ENCODE results near the gene TTC8.
"Not testable (repeated sequence)": the region's sequence is repeated elsewhere in the genome, so short reads cannot be mapped to it uniquely, and the experiment has no call there.

Gene TTC8

GRCh38 chr14:88804477-88804876 is 20.0 kb upstream of the TTC8 start:
- Mint-ChIP-seq H3K9me3 (peaks cover 3% of the 10 kb centered on the region), H3K4me3 (no peak overlapping the region), H3K4me1 (no peaks in the 10 kb centered on the region), H3K36me3 (no peaks in the 10 kb centered on the region), H3K27ac (no peak overlapping the region)
- DNase-seq (ENCODE audit: low spot score in 2 of 2), result no peak
- ATAC-seq, result no peak

GRCh38 chr14:88808359-88808758 is 16.1 kb upstream of the TTC8 start:
- H3K36me3 Mint-ChIP-seq, result no peaks in the 10 kb centered on the region
- H3K27ac Mint-ChIP-seq, result no peak overlapping the region
- H3K4me1 Mint-ChIP-seq, result no peaks in the 10 kb centered on the region

GRCh38 chr14:88815980-88816379 is 8.5 kb upstream of the TTC8 start:
- Mint-ChIP-seq H3K27ac (no peak overlapping the region), H3K36me3 (no peaks in the 10 kb centered on the region), H3K9me3 (no peaks in the 10 kb centered on the region), H3K4me1 (no peaks in the 10 kb centered on the region), H3K4me3 (no peak overlapping the region)
- ATAC-seq (no peak), DNase-seq (ENCODE audit: low spot score in 2 of 2) (no peak)

More at GRCh38 chr14:88808359-88808758, 16.1 kb upstream of the TTC8 start:
- DNase-seq (ENCODE audit: low spot score in 2 of 2), result no peak
- no peak overlapping the region for H3K4me3 Mint-ChIP-seq
- peaks cover 3% of the 10 kb centered on the region for H3K9me3 Mint-ChIP-seq
- ATAC-seq, result no peak

GRCh38 chr14:88818018-88818417 is 6.4 kb upstream of the TTC8 start:
- Mint-ChIP-seq H3K36me3 (no peaks in the 10 kb centered on the region), H3K27ac (no peak overlapping the region), H3K4me1 (no peaks in the 10 kb centered on the region), H3K4me3 (no peak overlapping the region), H3K9me3 (no peaks in the 10 kb centered on the region)
- ATAC-seq (no peak), DNase-seq (ENCODE audit: low spot score in 2 of 2) (no peak)

GRCh38 chr14:88819674-88820073 is 4.8 kb upstream of the TTC8 start:
- H3K4me1 Mint-ChIP-seq; H3K27ac Mint-ChIP-seq; H3K36me3 Mint-ChIP-seq; DNase-seq (ENCODE audit: low spot score in 2 of 2); ATAC-seq; H3K4me3 Mint-ChIP-seq; H3K9me3 Mint-ChIP-seq: not testable (repeated sequence)

- no peaks in the 10 kb centered on the region for H3K9me3 Mint-ChIP-seq
- H3K27ac Mint-ChIP-seq, result no peak overlapping the region
- peaks cover 7% of the 10 kb centered on the region for H3K4me1 Mint-ChIP-seq
- no peak for ATAC-seq
- H3K36me3 Mint-ChIP-seq, result no peaks in the 10 kb centered on the region
- no peak for DNase-seq (ENCODE audit: low spot score in 2 of 2)
- H3K4me3 Mint-ChIP-seq, result no peak overlapping the region
These were observed 3.1 kb upstream of the TTC8 start for GRCh38 chr14:88821378-88821777.

GRCh38 chr14:88821888-88822287 is 2.6 kb upstream of the TTC8 start:
- DNase-seq (ENCODE audit: low spot score in 2 of 2), result no peak
- H3K27ac Mint-ChIP-seq, result no peak overlapping the region
- no peak for ATAC-seq
- no peak overlapping the region for H3K4me3 Mint-ChIP-seq
- H3K4me1 Mint-ChIP-seq, result peaks cover 7% of the 10 kb centered on the region
- H3K36me3 Mint-ChIP-seq, result no peaks in the 10 kb centered on the region
- no peaks in the 10 kb centered on the region for H3K9me3 Mint-ChIP-seq

- no peaks in the 10 kb centered on the region for H3K36me3 Mint-ChIP-seq
- H3K27ac Mint-ChIP-seq, result peak overlapping the region; percentile 98
- H3K4me1 Mint-ChIP-seq, result peaks cover 7% of the 10 kb centered on the region
- DNase-seq (ENCODE audit: low spot score in 2 of 2) (no peak), ATAC-seq (no peak)
- H3K4me3 Mint-ChIP-seq, result peak overlapping the region; percentile 79
- no peaks in the 10 kb centered on the region for H3K9me3 Mint-ChIP-seq
These were observed 510 bp upstream of the TTC8 start for GRCh38 chr14:88823968-88824313.

- H3K9me3 Mint-ChIP-seq, result no peaks in the 10 kb centered on the region
- ATAC-seq (no peak), DNase-seq (ENCODE audit: low spot score in 2 of 2) (no peak)
- H3K4me1 Mint-ChIP-seq, result peaks cover 7% of the 10 kb centered on the region
- no peaks in the 10 kb centered on the region for H3K36me3 Mint-ChIP-seq
- peak overlapping the region; percentile 79 for H3K4me3 Mint-ChIP-seq
- peak overlapping the region; percentile 98 for H3K27ac Mint-ChIP-seq
These were observed 617 bp downstream of the TTC8 start for GRCh38 chr14:88825078-88825458.

- Mint-ChIP-seq H3K36me3 (no peaks in the 10 kb centered on the region), H3K9me3 (no peaks in the 10 kb centered on the region), H3K4me1 (peaks cover 7% of the 10 kb centered on the region), H3K27ac (no peak overlapping the region), H3K4me3 (peak overlapping the region; percentile 79)
- DNase-seq (ENCODE audit: low spot score in 2 of 2) (no peak), ATAC-seq (no peak)
These were observed 1.1 kb downstream of the TTC8 start for GRCh38 chr14:88825503-88825902.

- H3K4me1 Mint-ChIP-seq, result peaks cover 7% of the 10 kb centered on the region
- H3K9me3 Mint-ChIP-seq, result no peaks in the 10 kb centered on the region
- no peak for ATAC-seq
- no peak for DNase-seq (ENCODE audit: low spot score in 2 of 2)
- H3K36me3 Mint-ChIP-seq, result no peaks in the 10 kb centered on the region
- H3K4me3 Mint-ChIP-seq, result no peak overlapping the region
- no peak overlapping the region for H3K27ac Mint-ChIP-seq
These were observed 4.7 kb downstream of the TTC8 start for GRCh38 chr14:88829188-88829587.

GRCh38 chr14:88829685-88830302 is 5.3 kb downstream of the TTC8 start:
- no peaks in the 10 kb centered on the region for H3K36me3 Mint-ChIP-seq
- ATAC-seq, result no peak
- peaks cover 7% of the 10 kb centered on the region for H3K4me1 Mint-ChIP-seq
- H3K27ac Mint-ChIP-seq, result no peak overlapping the region
- H3K9me3 Mint-ChIP-seq, result no peaks in the 10 kb centered on the region
- no peak overlapping the region for H3K4me3 Mint-ChIP-seq
- DNase-seq (ENCODE audit: low spot score in 2 of 2), result no peak

GRCh38 chr14:88831284-88831683 is 6.8 kb downstream of the TTC8 start:
- Mint-ChIP-seq H3K4me1 (no peaks in the 10 kb centered on the region), H3K36me3 (no peaks in the 10 kb centered on the region), H3K27ac (no peak overlapping the region), H3K4me3 (no peak overlapping the region), H3K9me3 (no peaks in the 10 kb centered on the region)
- DNase-seq (ENCODE audit: low spot score in 2 of 2) (no peak), ATAC-seq (peak; percentile 24)

- ATAC-seq (no peak), DNase-seq (ENCODE audit: low spot score in 2 of 2) (no peak)
- Mint-ChIP-seq H3K9me3 (no peaks in the 10 kb centered on the region), H3K4me1 (no peaks in the 10 kb centered on the region), H3K36me3 (no peaks in the 10 kb centered on the region), H3K27ac (no peak overlapping the region), H3K4me3 (no peak overlapping the region)
These were observed 10.5 kb downstream of the TTC8 start for GRCh38 chr14:88834883-88835431.

- Mint-ChIP-seq H3K9me3 (no peaks in the 10 kb centered on the region), H3K4me1 (no peaks in the 10 kb centered on the region), H3K27ac (no peak overlapping the region), H3K36me3 (no peaks in the 10 kb centered on the region), H3K4me3 (no peak overlapping the region)
- DNase-seq (ENCODE audit: low spot score in 2 of 2) (no peak), ATAC-seq (no peak)
These were observed 11.2 kb downstream of the TTC8 start for GRCh38 chr14:88835661-88836060.

GRCh38 chr14:88837495-88837894 is 13.0 kb downstream of the TTC8 start:
- ATAC-seq (no peak), DNase-seq (ENCODE audit: low spot score in 2 of 2) (no peak)
- H3K36me3 Mint-ChIP-seq, result no peaks in the 10 kb centered on the region
- no peaks in the 10 kb centered on the region for H3K9me3 Mint-ChIP-seq
- no peak overlapping the region for H3K27ac Mint-ChIP-seq
- no peaks in the 10 kb centered on the region for H3K4me1 Mint-ChIP-seq
- no peak overlapping the region for H3K4me3 Mint-ChIP-seq

GRCh38 chr14:88838015-88838414 is 13.6 kb downstream of the TTC8 start:
- Mint-ChIP-seq H3K27ac (no peak overlapping the region), H3K9me3 (no peaks in the 10 kb centered on the region), H3K36me3 (no peaks in the 10 kb centered on the region), H3K4me3 (no peak overlapping the region), H3K4me1 (no peaks in the 10 kb centered on the region)
- no peak for ATAC-seq
- DNase-seq (ENCODE audit: low spot score in 2 of 2), result no peak

Data from stimulated activated effector memory CD8-positive, alpha-beta T cell treated with anti-CD3 and anti-CD28 coated beads, Interleukin-12 subunit alpha, Interleukin-12 subunit beta, amount 100 ng/mL, for 72 hours (primary cell).